ENCODE measurements around the gene ZNF621.

The ZNF621 gene

GRCh38 chr3:40524568-40525285, at the start of gene ZNF621:
ZNF621 (plus strand) TSS chr3:40524960; CDS start chr3:40525841, 881 bp downstream.
- peak; percentile 69 for DNase-seq (ENCODE audit: low read depth)

DNA sequence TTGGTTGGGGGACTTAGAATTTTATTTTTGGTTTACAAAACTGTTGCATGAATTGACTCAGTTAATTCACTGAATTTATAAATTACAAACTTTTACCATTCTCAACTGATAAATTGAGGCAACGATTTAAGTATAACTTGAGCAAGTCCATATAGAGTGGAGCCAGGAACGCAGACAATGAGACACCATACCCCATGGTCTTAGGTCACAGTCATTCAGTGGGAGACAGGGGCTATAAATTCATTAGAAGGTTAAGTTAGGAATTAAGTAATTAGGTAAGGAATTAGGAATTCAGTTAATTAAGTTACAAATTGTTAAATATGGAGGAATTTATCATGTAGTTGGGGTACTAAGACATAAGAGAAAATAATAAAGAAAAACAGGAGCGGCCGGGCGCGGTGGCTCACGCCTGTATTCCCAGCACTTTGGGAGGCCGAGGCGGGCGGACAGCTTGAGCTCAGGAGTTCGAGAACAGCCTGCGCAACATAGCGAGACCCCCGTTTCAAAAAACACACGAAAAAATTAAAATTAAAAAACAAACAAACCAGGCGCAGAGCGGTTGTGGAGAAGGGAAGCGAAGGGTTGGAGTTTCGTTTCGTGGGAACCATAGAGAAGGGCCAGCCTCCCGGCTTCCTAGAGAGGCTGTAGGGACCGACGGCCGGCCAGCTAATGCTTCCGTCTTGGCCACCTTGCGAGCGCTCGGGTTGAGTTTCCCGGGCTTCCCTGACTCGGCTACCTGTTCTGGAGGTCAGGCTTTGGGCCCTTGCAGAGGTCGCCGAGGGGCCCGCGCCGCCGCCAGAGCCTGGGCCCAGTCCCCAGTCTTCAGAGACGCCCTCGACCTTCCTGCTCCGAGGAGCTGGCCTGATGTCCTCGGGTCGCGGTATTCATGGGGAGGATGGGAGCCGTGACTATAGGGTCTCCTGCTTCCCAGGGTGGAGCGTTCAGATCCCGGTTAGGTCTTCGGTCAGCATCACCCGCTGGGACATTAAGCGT, 48.0 kb upstream of the ZNF621 start, which contains the start of gene ZNF619:
Gene ZNF619 (plus strand): TSS at position 645 of the 993 bp plus-strand sequence. CDS start 858 bp downstream, outside the sequence.
- DNase-seq (ENCODE audit: low read depth): peak; percentile 30

- no peak for DNase-seq (ENCODE audit: low read depth)
Observed at GRCh38 chr3:40477666-40478065, 47.1 kb upstream of the ZNF621 start.

GRCh38 chr3:40487172-40487571, 37.6 kb upstream of the ZNF621 start:
- DNase-seq (ENCODE audit: low read depth): no peak

DNA sequence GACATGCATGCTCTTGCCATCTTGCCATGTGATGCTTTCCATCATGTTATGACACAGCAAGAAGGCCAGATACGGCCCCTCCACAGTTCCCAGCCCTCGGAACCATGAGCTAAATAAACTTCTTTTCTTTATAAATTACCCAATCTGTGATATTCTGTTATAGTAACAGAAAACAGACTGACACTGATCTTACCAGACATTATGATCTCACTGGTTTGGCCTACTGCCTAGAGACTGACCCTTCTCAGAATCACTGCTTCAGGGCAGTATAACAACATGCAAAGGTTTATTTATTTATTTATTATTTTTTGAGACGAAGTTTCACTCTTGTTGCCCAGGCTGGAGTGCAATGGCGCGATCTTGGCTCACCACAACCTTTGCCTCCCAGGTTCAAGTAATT, 33.8 kb upstream of the ZNF621 start:
- DNase-seq (ENCODE audit: low read depth): no peak

DNA sequence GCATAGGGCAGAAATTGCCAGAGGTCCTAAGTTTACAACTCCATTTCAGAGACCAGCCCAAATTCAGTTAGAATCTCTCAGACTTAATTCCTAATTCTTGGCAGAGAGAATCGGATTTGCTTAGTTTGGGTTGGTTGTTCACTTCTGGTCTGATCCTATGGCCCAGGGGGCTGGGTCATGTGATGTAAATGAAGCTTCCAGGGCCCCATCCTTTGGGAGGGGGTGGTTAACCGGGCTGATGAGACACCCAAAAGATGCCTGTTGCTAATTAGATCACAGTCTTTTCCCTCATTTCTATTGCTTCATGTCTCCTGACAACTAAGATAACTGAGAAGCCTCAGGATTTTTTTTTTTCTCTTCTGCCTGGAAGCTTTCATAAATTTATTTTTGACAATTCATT, 30.1 kb upstream of the ZNF621 start:
- no peak for DNase-seq (ENCODE audit: low read depth)

GRCh38 chr3:40497288-40497687, 27.5 kb upstream of the ZNF621 start:
- DNase-seq (ENCODE audit: low read depth): no peak

- DNase-seq (ENCODE audit: low read depth): no peak
Observed at GRCh38 chr3:40499952-40500351, 24.8 kb upstream of the ZNF621 start.

GRCh38 chr3:40502034-40502433, 22.7 kb upstream of the ZNF621 start:
- no peak for DNase-seq (ENCODE audit: low read depth)

DNA sequence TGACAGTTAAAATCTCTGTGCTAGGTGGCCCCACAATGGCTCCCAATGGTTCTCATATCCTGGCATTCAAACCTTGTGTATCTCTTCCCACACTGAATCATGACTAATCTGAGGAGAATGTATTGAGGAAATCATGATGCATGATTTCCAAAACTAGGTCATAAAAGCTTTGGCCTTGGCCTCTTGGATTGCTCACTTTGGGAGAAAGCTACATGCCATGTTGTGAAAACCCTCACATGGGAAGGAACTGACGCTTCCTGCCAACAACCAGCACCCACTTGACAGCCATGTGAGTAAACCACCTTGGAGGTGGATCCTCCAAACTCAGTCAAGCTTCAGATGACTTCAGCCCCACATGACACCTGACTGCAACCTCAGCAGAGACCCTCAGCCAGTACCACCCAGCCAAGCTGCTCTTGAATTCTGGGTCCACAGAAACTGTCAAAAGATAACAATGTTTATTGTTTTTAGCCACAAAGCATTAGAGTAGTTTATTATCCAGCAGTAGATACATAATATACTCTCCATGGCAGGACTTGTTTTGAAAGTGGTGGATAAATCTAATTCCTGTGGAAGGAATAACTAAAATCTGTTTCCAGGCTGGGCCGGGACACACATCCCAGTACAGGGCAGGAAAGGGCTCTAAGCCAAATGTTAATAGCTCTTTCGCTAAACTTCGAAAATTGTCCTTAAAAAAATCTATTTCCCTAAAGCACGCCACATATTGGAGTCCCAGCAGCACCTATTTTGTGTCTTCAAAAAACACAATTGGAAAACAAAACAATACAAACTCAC, 19.9 kb upstream of the ZNF621 start:
- DNase-seq (ENCODE audit: low read depth): no peak

DNA sequence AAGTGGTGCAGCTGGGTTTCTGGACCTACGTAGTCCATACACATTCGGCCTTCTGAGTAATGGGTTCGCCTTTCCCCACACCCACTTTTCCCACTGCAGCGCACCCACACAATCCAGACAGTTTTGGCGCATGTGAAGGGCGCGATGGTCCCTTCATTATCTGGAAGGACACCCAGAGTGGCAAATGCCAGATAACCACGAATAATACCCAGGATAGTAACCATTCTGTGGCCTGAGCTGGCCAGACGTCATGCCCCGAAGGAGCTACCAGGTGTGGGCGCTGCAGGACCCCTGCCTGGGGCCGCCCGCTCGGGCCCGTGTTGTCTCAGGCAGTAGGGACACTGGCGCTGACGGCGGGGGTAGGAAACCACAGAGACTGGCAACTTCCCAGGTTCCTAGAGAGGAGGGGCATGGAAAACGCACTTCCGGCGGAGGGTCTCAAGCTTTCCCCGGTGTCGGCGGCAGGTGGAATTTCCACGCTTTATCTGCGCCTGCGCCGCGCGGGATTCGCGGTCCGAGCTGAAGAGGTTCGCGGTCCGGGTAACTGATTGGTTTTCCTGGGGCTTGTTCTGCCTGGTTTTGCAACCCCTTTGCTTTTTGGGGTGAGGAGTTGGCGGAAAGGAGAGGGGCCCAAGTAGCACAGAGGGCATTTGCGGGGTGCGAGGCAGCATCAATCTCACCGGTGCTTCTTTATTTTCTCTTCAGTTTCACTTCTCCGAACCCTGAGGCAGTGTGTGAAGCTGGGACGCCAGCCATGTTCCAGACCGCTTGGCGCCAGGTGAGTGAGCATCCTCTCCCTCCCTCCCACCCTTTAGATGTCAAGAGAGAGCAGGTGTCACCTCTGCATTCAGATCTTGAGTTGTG, 18.9 kb upstream of the ZNF621 start, which contains the start of gene ZNF620:
Gene ZNF620 (plus strand): TSS at position 441 of the 864 bp plus-strand sequence. CDS start 314 bp downstream, at position 755.
- DNase-seq (ENCODE audit: low read depth): peak; percentile 23

- DNase-seq (ENCODE audit: low read depth): no peak
Observed at GRCh38 chr3:40511031-40511718, 13.6 kb upstream of the ZNF621 start.

DNA sequence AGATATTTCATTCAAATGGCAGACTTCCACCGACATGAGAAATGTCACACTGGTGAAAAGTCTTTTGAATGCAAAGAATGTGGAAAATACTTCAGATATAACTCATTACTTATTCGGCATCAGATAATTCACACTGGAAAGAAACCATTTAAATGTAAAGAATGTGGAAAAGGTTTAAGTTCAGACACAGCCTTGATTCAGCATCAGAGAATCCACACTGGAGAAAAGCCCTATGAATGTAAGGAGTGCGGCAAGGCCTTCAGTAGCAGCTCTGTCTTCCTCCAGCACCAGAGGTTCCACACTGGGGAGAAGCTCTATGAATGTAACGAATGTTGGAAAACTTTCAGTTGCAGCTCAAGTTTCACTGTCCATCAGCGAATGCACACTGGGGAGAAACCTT, 8.6 kb upstream of the ZNF621 start:
- DNase-seq (ENCODE audit: low read depth): no peak

GRCh38 chr3:40518067-40518466, 6.7 kb upstream of the ZNF621 start:
- DNase-seq (ENCODE audit: low read depth): no peak

GRCh38 chr3:40518848-40519247, 5.9 kb upstream of the ZNF621 start:
- DNase-seq (ENCODE audit: low read depth): no peak

- DNase-seq (ENCODE audit: low read depth): no peak
Observed at GRCh38 chr3:40521254-40521653, 3.5 kb upstream of the ZNF621 start.

GRCh38 chr3:40523781-40524180, 979 bp upstream of the ZNF621 start:
- DNase-seq (ENCODE audit: low read depth): no peak

- DNase-seq (ENCODE audit: low read depth): no peak
Observed at GRCh38 chr3:40524222-40524567, 565 bp upstream of the ZNF621 start.

GRCh38 chr3:40528426-40528825, 3.7 kb downstream of the ZNF621 start:
- no peak for DNase-seq (ENCODE audit: low read depth)

DNA sequence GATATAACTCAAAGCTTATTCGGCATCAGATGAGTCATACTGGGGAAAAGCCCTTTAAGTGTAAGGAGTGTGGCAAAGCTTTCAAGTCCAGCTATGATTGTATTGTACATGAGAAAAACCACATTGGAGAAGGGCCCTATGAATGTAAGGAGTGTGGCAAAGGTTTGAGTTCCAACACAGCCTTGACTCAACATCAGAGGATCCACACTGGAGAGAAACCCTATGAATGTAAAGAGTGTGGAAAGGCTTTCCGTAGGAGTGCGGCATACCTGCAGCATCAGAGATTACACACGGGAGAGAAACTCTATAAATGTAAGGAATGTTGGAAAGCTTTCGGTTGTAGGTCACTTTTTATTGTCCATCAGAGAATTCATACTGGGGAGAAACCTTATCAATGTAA, 7.5 kb downstream of the ZNF621 start:
- no peak for DNase-seq (ENCODE audit: low read depth)

All from activated T-cell treated with anti-CD3 and anti-CD28 coated beads for 1 hour (primary cell).